Ammon's horn (tissue), 1 donor: ENCODE results near the gene BAIAP2L2.

Experiments used
- DNase-seq: peaks from one replicate; pipeline ENCODE4 v3.0.0-alpha.2; 2016; ENCODE audit warnings: low spot score

The BAIAP2L2 gene

DNA sequence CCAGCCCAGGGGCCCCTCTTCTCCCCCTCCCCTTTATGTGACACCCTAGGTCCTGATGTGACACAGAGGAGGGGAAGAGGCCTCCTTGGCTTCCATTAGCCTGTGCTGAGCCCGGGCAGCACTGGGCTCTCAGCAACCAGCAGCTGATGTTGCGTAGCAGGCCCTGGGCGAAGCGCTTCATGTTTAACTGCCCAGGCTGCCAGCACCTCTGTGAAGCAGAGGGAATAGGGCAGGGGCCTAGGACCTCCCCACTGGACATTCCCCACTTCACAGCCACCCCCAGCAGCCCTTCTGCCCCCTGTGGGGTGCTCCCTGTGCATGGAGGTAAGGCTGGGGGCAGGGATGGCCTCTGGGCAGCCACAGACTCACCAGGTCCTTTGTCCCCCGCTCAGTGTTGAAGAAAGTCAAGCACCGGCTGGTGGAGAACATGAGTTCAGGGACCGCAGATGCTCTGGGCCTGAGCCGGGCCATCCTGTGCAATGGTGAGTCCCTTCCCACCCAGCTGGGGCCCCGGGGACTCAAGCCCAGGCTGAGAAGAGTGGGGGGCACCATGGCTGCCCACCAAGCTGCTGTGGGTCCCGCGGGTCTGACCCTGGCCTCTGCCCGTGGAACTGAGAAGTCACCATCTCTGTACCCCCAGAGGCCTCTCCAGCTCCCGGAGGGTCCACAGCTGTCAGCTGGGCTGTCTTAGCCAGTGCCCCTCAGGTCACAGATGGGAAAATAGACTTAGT, 41.7 kb downstream of the BAIAP2L2 start:
- no peak for DNase-seq

DNA sequence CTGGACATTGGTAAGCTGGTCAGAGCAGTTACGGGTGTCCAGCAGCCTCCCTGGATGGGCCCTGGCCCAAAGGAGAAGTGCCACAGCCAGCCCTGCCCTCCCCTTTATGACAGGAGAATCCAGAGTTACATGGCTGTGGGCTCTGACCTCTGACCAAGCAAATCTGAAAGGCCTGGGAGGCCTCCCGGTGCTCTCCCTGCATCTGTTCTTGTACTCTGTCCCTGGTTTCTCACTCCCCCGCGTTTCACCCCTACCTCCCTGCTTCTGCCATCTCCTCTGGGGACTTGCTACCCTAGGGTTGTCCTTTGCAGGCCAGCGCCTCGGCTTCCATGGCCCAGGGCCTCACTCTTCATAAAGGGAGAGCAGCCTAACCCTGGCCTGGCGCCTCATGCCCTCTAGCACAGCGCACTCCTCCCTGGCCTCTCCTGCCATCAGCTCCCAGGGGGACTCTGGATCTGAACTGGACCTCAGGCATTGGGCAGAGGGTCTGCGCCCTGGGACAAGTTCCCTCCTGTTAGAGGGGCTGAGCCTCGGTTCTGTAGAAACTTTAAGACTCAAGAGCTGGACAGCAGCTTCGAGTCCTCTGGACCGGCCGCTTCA, 42.6 kb downstream of the BAIAP2L2 start:
- no peak for DNase-seq

DNA sequence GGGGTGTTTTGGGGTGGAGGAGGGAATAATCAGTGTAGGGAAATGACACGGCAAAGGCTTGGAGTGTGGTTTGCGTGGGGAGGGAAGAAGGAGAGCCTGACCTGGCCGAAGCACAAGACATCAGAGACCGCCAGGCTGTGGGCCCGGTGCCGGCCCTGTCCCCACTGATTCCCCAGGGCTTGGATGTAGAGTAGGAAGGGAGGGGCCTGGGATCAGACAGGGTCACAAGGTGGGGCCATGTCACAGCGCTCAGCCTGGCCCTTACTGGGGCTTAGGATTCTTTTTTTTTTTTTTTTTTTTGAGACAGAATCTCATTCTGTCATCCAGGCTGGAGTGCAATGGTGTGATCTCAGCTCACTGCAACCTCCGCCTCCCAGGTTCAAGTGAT, 43.5 kb downstream of the BAIAP2L2 start:
- no peak for DNase-seq

DNA sequence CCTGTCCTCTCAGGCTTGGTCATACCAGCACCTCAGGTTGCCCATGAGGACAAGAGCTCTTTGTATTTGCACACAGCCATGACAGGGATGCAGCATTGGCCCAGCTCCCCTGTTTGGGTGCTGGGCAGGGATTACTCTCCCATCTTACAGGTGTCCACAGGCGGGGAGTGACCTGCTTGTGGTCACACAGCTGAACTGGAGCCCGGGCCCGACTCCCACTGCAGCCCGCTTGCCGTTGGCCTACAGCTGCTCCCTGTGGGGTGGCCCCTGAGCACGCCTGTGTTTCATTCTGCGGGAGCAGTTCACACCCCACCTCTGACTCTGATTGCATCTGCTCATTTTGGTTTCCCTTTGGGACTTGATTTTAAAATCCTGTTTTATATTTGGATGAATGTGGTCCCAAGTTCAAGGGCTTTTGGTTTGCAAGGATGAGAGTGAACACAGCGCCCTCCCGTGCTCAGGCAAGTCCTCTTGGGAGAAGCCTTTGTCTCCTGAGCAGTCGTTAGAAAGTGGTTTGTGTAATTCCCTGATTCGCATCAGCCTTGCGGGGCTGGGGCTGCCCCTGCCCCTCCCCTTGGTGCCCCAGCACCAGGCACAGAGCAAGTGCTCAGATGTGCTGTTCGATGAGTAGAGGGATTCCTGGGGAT, 44.0 kb downstream of the BAIAP2L2 start:
- DNase-seq = no peak

DNA sequence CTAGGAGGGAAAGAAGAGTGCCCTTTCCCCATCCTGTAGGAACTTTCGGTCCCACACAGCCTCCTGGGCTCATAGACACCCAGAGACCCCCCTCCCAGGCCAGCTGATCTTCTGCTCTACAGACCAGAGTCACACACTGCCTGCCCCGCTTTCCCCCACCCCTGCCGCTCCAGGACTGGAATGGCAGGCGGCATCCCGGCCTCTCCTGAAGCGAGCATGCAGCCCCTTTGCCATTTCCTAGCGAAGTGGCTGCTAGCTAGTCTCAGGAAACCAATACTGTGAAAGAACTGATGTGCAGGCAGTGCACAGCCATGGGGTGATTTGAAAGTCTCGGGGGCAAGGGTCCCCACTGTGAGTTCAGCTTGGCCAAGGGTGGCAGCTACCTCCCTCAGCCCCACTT, 44.9 kb downstream of the BAIAP2L2 start:
- no peak for DNase-seq

DNA sequence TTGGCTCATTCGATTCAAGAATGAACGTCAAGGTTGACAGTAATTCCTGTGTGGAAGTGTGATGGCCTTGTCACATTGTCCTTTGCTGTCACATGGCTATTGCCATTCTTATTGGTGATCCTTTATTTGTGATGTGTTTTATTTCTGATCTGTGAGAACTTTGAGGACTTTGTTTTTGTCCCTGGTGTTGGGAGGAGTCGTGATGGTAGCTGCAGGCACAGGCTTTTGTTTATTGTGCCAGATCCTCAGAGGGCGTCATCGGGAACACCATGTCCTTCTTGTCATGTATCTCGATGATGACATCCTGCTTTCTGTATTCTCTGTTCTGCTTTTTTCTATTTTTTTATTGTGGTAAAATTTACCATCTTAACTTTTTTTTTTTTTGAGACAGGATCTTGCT, 47.7 kb downstream of the BAIAP2L2 start:
- peak; percentile 92 for DNase-seq

DNA sequence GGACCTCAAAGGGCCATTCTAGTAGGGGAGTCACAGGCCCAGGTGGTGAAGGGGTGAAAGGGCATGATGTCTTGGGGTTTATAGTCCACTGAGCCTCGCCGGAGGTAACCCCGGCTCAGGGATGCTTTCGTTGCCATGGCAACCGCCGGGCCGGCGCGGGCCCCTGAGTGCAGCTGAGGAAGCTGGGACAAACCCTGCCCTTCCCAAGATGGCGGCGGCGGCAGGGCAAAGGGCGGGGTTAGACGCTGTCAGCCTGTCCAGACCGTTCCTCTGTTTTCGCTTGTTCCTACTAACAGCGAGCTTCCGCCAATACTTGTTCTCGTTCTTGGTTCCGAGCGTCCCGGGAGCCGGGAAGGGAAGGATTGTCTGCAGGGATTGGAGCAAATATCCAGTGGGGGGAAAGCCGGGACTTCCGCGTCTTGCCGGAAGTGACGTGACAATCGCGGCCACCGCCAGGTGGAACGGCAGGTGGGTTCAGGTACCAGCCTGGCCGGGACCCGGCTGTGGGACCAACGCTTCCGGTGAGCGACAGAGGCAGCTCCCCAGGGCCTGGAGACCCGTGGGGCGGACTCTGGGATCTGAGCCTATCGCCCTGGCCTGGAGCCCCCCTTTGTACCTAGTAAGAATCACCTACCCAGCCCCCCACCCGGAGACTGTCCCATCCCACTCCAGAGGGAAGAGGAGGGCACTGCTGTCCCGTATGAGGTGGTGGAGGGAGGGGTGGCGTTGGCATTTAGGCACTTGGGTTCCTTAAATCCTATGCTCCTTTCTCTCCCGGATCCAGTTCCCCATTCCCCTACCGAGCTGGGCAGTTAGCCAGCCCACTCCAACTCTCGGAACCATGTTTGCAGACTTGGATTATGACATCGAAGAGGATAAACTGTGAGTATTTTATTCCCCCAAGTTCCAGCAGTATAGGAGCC, 53.3 kb downstream of the BAIAP2L2 start, which contains the start of gene PICK1:
Gene PICK1 (plus strand): TSS at position 436 of the 923 bp plus-strand sequence. CDS start 406 bp downstream, at position 842.
- peak; percentile 97 for DNase-seq

DNA sequence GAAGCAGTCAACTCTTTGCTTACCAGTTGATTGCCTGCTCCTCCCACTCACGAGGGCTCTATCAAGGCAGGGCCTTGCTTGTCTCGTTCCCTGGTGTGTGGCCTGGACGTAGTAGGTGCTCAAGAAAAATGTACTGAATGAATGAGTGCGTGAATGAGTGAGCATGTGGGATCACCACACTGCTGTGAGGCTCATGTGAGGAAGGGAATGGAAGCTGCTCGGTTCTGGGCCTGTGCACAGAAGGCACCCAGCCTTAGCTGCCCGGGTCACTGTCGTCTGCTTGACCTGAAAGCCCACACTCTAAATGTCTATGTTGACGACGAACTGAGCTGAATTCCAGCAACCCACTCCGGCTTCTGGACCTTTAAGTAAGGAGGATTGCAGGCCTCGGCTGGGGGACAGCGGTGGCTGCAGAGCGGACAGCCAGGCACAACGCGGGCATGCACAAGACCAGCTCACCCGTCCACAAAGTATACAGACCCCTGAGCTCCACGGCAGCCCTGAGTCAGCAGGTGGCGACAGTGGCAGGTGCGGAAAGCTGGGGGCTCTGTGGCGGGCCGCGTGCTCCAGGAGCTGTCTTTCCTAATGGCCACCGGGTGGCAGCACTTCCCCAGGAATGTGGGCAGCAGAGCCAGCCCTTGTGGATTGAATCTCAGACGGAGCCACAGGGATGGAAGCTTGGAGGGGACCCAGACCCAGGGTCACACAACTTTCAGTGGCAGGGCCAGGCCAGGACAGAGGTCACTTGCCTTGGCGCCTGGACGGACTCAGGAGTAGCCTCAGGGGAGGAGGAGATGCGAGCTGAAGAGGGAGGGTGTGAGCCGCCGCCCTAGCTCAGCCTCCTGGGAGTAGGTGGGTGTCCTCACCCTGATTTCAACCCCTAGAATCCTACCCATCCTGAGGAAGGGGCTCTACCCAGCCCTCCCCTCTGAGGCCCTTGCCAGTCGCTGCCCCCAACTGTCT, 58.3 kb downstream of the BAIAP2L2 start:
- peak; percentile 95 for DNase-seq

DNA sequence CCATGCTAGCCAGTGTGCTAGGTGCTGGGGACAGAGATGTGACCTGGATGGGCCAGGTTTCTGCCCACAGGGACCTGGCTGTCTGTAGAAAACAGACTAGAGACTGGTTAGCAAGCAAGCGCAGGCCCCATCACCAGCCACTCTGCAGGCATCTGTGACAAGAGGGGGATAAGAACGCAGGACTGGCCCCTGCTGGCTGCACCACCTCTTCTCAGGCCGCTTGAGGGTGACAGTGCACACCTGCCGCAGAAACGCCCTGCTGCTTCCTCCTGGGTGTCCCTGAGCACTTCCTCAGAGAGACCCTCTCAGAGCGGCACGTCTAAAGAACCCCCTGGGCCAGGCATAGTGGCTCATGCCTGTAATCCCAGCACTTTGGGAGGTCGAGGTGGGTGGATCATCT, 59.2 kb downstream of the BAIAP2L2 start:
- no peak for DNase-seq

DNA sequence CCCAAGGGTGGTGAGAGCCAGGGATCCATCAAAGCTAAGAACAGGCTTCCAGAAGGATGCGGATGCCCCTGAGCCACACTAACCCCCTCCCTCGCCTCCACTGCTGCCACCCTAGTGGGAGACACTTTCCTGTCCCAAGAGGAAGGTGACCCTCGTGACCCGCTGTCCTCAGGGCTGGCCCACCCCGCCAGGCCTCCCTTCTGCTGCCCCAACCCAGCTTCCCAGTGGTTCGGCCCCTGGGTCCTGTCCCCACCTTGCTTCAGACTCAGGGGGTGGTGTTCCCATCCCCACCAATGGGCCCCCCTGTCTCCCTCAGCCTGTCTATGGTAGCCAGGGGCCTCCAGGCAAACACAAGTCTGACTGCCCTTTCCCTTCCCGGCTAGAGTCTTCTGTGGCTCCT, 59.8 kb downstream of the BAIAP2L2 start:
- no peak for DNase-seq

DNA sequence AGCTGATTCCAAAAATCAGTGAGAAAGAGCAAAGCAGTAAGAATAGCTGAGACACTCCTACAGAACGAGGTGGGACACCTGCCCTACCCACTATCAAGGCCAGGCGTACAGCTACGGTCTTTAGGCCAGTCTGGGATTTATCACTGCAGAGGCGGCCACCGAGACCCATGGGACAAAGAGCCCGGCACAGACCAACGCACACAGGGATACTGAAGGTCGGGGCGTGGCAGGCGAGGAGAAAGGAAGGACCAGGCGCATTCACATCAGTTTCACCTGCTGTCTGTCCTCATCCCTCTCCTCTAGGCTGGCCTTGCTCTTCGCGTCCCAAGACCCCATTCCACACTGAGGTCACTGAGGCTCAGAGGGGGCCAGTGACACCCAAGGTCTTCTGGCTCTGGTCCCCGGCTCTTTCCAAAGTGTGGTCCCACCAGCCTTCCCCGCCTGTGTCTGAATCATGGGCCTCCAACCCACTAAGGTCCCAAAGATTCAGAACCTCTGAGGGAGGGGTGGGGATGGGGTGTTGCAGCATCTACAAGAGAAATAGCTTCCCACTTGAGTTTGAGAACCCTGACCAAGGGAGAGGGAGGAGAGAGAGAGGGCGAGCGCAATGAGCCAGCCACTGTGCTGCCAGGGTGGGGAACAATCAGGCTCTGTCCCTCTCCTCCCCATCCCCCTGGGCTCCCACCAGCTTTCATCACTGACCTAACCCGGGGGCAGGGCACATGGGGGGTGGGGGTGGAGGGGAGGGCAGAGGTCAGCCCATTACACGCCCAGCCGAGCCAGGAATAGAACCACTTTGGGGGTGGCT, 60.5 kb downstream of the BAIAP2L2 start:
- DNase-seq = peak; percentile 94

DNA sequence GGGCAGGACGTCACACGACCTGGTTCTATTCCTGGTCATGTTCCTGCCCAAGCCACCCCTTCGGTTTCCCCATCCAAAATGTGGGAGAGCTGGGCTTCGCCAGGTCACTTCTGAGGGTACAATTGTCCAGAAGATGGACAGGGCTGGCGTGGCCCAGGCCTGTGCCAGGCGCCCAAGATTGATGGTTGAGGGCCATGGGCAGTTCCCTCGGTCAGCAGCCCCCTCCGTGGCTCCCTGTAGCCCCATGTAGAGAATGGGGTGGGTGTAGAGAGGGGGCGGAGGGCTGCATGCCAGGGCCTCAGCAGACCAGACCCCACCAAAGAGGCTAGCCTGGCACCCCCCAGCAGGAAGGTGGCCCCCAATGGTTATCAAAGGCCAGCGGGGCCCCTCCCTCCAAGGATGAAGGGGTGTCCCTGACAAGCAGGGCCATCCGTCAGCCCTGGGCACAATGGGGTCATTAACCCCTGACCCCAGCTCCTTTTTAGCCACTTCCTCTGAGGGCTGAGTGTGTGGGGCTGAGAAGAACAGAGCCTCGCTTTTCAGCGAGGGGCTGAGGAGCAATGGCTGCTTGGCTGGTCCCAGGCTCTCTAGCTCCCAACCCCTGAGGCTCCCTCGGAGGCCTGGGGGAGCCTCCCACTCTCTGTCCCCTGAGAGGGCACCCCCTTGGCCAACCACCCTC, 64.3 kb downstream of the BAIAP2L2 start:
- no peak for DNase-seq

DNA sequence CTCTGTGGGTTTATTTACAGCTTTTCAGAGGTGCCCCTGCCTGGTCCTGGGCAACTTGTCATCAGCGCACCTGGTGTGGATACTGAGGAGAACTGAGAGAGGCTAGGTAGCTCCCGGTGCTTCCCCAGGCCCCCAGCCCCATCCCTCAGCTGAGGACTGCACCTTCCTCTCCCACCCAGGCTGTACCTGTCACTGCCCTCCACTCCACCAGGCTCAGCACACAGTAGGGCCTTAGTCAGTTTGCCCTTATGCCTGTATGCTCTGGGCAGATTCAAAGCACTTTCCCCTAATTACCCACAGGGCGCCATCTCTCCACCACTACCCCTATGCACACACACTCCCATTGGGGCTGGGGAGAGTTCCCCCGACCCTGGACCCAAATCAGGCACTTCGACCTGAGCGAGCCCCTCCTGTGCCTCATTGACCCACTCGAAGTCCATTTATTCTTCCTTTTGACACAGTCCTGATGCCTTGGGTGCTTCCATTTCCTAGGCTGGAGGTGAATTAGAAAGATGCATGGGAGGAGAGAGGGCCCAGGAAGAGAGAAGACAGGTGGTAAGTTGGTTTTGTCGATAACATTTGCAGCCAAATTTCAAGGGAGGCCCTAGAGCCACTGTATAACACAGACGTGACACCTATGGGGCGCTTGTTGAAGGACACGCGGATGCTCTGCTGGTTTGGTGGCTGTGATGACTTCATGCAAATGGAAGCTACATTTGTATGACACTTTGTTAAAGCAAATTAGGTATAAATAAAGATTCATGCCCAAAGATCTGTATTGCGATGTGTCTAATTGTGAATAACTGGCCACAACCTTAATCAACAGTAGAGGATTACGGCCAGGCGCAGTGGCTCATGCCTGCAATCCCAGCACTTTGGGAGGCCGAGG, 67.1 kb downstream of the BAIAP2L2 start:
- DNase-seq = no peak

DNA sequence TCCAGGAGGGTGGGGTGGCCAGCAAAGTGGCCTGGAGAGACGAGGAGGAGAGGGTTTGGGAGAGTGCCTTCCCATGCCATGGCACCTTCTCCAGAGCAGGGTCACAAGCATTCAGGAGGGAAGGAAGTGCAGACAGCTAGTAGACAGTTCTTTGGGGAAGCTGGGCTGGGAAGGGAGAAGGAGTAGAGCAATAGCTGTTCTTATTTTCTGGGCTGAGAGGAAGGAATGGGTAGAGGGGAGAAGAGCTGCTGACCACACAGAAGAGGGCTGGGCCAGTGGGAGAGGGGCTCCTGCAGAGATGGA, 68.0 kb downstream of the BAIAP2L2 start:
- no peak for DNase-seq

DNA sequence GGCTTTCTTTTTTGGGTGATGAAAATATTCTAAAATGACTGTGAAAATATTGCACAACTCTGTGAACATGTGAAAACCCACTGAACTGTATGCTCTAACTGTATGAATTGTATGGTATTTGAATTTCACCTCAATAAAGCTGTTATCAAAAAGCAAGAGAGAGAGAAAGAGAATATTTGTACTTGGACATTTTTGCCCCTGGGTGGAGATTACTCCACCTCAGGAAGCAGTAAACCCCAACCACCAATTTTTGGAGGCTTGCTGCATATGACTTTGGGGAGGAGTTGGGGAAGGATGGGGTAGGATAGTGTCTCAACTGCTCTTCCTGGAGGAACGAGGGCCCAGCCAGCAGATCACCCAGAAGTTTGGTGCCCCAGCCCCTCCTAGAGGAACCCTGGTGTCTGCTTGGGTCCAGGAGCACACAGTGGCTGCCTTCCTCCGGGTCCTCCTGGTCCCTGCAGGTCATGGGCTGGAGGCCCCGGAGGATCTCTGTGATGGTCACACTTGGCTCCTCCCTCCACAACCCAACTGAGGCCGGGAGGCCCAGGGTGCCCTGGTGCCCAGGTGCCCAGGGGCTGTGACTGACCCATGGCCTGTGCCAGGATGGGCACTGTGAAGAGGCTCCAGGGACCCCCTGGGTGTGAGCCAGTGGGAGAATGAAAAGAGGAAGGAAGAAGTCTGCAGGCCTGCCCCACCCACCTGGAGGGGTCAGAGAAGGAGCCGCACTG, 68.6 kb downstream of the BAIAP2L2 start:
- DNase-seq = no peak

DNA sequence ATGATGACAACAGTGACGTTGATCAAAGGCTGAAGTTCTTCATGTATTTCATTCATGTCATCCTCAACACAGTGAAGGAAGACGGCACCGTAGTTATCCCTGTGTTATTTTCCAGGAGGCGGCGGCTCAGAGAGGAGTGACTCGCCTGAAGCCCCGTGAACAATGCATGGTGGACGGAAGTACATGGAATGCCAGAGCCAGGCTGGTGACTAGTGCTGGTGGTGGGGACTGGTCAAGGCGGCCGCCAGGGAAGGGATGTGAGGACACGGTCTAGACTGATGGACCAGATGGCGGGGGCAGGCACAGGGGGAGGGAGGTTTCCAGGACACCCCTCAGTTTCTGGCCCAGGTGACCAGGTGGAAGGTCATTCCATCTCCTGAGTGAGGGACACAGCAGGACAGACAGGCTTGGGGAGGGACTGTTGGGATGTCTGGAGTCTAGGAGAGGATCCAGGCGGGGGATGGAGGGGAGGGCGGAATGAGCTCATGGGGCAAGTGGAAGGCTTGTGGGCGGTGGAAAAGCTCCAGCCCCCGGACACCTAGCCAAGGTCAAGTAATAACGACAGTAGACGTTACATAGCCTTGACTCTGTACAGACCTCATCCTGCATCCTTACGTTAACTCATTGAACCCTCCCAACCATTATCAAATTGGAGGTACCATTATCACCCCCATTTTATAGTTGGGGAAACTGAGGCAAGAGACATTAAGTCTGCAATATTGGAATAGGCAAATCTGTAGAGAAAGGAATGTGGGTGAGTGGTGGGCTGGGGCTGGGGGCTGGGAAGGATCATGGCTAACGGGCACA, 69.3 kb downstream of the BAIAP2L2 start:
- no peak for DNase-seq
